DOHH2 (cell line): ENCODE measurements around the gene ZNF365.

Source experiments
- EZH2phosphoT487 ChIP-seq: fragments of 200-600 bp; sonication (generic); IDR thresholded peaks from 2 replicates; pipeline ENCODE4 v1.6.1; 2017; ENCODE audit warnings: borderline replicate concordance, mild to moderate bottlenecking, antibody characterized with exemption, low read length, moderate library complexity, mixed read lengths
- TF ChIP-seq, protein P1 (sequence below): fragments of 200-600 bp; sonication (generic); IDR thresholded peaks from one replicate; pipeline ENCODE4 v1.5.1; 2014; ENCODE audit warnings: antibody characterized with exemption, mild to moderate bottlenecking, low read depth, low read length; ENCODE audit not compliant: poor library complexity, severe bottlenecking

DNA sequence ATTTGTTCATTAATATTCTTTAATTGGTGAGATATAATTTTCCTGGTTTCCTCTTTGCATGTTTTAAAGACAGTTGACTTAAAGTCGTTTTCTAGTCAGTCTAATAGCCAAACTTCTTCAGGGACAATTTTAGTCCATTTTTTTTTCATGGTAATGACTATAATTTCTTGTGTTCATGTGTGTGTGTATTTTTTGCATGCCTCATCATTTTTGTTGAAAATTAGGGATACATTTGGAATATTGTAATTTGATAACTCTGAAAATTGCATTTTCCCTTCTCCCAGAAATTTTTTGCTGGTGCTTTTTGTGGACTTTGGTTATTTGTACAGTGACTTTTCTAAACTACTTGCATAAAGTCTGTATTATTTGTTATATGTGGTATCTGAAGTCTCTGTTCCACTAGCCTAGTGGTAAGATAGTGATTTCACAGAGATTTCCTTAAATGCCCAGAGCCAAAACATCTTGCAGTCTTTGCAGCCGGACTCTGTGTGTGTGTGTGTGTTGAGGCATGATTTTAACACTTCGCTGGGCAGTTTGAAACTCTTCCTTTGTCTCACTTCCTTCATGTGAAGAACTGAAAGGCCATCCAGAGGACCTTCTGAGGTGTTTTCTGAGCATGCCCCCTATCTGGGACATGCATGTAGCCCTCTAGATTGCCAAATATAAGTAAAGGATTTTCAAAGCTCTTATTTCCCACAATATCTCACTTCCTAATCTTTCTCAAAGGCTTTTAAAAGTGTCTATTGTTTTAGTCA is 40.9 kb upstream of the ZNF365 start:
- TF ChIP-seq, protein P1, sequence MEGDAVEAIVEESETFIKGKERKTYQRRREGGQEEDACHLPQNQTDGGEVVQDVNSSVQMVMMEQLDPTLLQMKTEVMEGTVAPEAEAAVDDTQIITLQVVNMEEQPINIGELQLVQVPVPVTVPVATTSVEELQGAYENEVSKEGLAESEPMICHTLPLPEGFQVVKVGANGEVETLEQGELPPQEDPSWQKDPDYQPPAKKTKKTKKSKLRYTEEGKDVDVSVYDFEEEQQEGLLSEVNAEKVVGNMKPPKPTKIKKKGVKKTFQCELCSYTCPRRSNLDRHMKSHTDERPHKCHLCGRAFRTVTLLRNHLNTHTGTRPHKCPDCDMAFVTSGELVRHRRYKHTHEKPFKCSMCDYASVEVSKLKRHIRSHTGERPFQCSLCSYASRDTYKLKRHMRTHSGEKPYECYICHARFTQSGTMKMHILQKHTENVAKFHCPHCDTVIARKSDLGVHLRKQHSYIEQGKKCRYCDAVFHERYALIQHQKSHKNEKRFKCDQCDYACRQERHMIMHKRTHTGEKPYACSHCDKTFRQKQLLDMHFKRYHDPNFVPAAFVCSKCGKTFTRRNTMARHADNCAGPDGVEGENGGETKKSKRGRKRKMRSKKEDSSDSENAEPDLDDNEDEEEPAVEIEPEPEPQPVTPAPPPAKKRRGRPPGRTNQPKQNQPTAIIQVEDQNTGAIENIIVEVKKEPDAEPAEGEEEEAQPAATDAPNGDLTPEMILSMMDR: no peak
- no peak for TF ChIP-seq EZH2phosphoT487
